ENCODE measurements around the gene SLC23A2. TPM values are rescaled to one million over a fixed set of nuclear protein-coding genes. Genes with fewer than 3 reads are reported as not detected.

Gene SLC23A2
- total RNA-seq, 4 donors from 2014 or later: 17.1 to 22.9 (median 20.1) TPM

- ATAC-seq (ENCODE audit: low FRiP score) (no peak), DNase-seq (ENCODE audit: low spot score) (no peak)
- TF ChIP-seq CTCF (IDR thresholded peaks at IDR 0.05): no peak
These were observed 41.7 kb downstream of the SLC23A2 start for GRCh38 chr20:4959592-4959991.

GRCh38 chr20:4957939-4958362 lies 43.4 kb downstream of the SLC23A2 start:
- ATAC-seq (ENCODE audit: low FRiP score) (no peak), DNase-seq (ENCODE audit: low spot score) (no peak)
- no peak for TF ChIP-seq CTCF (IDR thresholded peaks at IDR 0.05)

GRCh38 chr20:4957187-4957586 lies 44.1 kb downstream of the SLC23A2 start:
- TF ChIP-seq CTCF (IDR thresholded peaks at IDR 0.05): no peak
- no peak for ATAC-seq (ENCODE audit: low FRiP score)
- DNase-seq (ENCODE audit: low spot score): no peak

- no peak for ATAC-seq (ENCODE audit: low FRiP score)
These were observed 45.0 kb downstream of the SLC23A2 start for GRCh38 chr20:4956200-4956810.

GRCh38 chr20:4953881-4954280 lies 47.4 kb downstream of the SLC23A2 start:
- DNase-seq (ENCODE audit: low spot score) (no peak), ATAC-seq (ENCODE audit: low FRiP score) (no peak)
- no peak for TF ChIP-seq CTCF (IDR thresholded peaks at IDR 0.05)

More at GRCh38 chr20:4956200-4956810, 45.0 kb downstream of the SLC23A2 start:
- DNase-seq (ENCODE audit: low spot score): no peak
- TF ChIP-seq CTCF (IDR thresholded peaks at IDR 0.05): no peak

- no peak for TF ChIP-seq CTCF (IDR thresholded peaks at IDR 0.05)
- ATAC-seq (ENCODE audit: low FRiP score) (no peak), DNase-seq (ENCODE audit: low spot score) (no peak)
These were observed 49.1 kb downstream of the SLC23A2 start for GRCh38 chr20:4952229-4952628.

- no peak for DNase-seq (ENCODE audit: low spot score)
- TF ChIP-seq CTCF (IDR thresholded peaks at IDR 0.05): no peak
- no peak for ATAC-seq (ENCODE audit: low FRiP score)
These were observed 50.0 kb downstream of the SLC23A2 start for GRCh38 chr20:4951299-4951698.
